ENCODE data around the gene PLS1.
"Not testable (repeated sequence)": the region's sequence is repeated elsewhere in the genome, so short reads cannot be mapped to it uniquely, and the experiment has no call there.

The PLS1 gene

DNA sequence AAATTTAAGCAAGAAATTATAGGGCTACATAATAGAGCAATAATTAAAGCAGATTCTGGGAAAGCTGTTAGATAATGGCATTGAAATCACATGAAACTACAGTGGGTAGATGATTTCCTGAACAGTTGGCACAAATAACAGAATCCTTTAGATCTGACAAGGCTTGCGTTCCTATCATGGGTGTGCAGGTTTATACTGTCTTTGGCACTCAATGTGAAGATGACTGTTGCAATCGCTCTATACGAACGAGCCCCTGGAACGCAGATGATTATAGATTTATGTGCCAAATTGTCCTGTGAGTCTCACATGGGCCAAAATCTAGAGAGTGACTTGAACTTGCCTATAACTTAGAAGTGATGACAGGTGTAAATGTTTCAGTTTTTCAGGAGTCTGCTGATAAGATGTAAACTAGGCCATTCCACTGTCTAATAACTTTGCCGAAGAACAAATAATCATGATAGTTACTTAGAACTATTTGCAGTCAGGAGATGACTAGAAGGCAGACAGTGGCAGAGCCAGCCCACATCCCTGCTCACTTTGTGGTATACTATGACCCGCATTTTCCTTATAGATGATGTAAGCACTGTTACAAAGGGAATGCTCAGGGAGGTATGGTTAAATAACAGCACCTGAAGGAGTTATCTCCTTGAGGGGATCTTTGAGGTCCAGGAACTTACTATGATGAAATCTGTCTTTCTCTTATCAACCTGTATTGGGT, 97.1 kb downstream of the PLS1 start:
- DNase-seq (ENCODE audit: low spot score), result no peak

DNA sequence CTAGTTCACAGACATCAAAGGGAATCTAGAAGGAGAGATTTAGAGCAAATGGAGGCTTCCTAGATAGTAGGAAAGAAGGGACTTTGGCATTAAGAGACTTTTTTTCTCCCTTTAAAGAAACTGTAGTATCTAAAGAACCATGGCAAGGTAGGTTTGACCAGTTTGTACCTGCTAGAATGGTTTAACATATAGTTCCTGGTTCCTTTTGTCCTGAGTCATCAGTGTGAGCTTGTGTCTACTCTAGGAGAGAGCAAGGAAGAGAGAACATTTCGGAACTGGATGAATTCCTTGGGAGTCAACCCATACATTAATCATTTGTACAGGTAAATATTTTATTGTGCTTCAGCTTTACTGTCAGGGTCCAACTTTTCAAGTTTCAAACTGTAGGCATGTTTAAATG, 98.0 kb downstream of the PLS1 start:
- DNase-seq (ENCODE audit: low spot score), result no peak

DNA sequence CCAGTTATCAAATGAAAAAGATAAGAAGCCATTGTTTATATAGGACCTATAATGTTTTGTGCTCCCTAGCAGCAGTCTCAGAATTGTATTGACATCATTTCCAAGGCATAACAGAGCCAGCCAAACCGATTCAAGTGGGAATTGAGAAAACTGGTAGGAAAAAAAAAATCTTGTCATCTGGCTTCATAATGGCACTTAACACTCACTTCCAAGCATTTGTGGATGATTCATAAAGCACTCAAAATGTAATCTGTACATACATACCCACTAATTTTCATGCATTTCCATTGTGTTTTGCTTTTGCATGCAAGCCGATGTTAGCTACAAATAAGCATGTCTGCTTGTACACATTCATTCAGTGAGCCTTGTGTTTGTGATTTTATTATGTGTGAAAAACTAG, 109.0 kb downstream of the PLS1 start:
- no peak for DNase-seq (ENCODE audit: low spot score)

DNA sequence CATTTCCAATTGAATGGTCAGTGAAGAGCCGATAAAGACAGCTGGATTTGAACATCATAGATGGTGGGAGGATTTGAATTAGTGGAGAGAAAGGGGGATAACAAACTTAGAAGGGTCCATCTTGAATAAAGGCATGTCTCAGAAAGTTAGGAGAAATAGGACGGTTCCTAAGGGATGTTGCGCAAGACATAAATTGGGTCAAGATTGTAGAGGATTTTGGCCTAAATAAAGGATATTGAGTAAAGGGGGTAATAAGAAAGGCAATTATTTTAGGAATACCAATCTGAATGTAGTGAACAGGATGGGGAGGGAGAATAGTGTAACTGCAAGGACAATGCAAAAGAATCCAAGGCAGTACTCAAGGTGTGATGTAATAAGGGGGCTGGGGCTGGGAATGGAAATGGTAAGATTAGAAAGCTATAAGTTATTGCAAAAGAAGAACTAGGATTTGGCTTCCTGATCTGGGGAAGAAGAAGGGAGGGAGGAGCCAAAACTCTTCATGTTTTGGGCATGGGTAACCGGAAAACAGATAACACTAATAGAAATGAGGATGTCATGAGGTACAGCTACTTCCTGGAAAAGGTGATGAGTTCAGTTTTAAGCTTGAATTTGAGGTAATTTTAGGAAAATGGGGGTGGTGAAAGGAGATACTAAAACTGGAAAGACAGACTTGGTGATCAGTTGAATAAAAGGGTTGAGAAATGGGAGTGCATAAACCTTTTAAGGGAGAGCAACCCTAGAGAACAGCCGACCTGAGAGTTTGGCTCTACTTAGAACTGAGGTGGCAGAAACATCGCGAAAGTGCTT, 110.3 kb downstream of the PLS1 start:
- no peak for DNase-seq (ENCODE audit: low spot score)

DNA sequence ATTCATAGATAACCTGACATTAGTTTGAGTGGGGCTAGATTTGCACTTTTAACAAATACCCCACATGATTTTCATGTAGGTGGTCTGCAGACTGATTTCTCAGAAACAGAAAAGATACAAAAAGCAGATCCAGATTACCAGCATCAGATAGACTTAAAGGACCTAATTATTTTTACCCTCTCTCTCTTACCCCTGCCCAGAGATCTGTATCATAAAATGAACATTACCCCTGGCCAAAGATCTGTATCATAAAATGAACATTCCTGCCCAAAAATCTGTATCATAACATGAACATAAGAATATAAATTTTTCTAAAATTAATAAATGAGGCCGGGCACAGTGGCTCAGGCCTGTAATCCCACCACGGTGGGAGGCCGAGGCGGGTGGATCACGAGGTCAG, 113.0 kb downstream of the PLS1 start:
- no peak for DNase-seq (ENCODE audit: low spot score)

DNA sequence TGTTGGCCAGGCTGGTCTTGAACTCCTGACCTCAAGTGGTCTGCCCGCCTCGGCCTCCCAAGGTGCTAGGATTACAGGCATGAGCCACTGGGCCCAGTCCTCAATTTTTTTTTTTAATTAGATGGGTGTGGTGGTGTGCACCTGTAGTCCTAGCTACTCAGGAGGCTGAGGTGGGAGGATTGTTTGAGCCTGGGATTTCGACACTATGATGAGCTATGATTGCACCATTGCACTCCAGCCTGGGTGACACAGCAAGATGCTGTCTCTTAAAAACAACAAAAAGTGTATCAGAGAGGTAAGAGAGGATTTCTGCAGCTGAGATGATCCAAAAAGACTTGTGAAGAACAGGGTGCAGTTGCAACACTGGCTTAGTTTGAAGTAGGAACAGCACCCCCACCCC, 118.7 kb downstream of the PLS1 start:
- not testable (repeated sequence) for DNase-seq (ENCODE audit: low spot score)

DNA sequence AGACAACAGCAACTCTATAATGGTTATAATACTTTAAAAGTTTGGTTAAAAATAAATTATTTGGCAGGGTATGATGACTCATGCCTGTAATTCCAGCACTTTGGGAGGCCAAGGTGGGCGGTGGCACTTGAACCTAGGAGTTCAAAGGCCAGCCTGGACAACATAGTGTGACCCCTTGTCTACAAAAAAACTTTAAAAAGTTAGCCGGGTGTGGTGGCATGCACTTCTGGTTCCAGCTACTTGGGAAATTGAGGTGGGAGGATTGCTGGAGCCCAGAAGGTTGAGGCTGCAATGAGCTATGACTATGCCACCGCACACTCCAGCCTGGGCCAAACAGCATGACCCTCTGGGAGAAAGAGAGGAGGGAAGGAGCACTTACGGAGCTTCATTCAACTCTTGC, 119.9 kb downstream of the PLS1 start:
- no peak for DNase-seq (ENCODE audit: low spot score)

DNA sequence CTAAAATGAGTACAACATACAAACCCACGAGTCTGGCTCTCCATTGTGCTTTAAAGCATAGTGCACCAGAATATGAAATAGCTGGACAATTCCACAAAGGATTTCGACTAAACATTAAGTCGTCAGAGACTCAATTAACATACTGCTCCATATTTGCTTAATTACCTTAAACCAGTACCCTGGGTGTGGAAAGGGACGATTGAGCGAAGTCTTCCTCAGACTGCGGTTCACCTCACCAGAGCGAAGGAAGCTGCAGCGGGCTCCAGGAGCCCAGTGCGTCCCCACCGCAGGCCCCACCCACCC, 127.4 kb downstream of the PLS1 start:
- DNase-seq (ENCODE audit: low spot score), result no peak

DNA sequence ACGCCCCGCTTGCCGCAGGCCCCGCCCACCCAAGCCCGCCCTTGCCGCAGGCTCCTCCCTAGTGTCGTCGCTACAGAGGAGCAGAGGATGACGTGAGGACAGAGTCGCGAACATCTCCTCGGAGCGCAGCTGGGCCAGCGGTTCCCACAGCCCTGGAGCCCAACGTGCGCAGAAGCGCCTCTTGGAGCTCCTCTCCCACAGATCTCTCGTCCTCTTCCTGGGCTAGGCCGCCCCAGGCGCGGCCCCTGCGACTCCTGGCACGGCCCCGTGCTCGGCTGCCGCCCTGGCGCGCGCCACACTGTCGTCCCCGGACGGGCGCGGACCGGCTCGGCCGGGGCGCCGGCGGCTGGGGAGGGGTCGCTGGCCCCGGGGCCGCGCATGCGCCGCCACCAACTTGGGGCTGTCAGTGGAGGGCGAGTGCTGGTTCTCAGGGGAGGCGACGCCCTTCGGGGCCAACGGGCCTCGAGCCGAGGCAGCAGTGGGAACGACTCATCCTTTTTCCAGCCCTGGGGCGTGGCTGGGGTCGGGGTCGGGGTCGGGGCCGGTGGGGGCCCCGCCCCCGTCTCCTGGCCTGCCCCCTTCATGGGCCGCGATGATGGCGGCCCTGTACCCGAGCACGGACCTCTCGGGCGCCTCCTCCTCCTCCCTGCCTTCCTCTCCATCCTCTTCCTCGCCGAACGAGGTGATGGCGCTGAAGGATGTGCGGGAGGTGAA, 127.9 kb downstream of the PLS1 start, which contains the start of gene TRPC1:
Gene TRPC1, plus strand, starts transcription at position 67 of the 714 bp plus-strand sequence. Its CDS starts 526 bp downstream, at position 593.
- peak; percentile 96 for DNase-seq (ENCODE audit: low spot score)

DNA sequence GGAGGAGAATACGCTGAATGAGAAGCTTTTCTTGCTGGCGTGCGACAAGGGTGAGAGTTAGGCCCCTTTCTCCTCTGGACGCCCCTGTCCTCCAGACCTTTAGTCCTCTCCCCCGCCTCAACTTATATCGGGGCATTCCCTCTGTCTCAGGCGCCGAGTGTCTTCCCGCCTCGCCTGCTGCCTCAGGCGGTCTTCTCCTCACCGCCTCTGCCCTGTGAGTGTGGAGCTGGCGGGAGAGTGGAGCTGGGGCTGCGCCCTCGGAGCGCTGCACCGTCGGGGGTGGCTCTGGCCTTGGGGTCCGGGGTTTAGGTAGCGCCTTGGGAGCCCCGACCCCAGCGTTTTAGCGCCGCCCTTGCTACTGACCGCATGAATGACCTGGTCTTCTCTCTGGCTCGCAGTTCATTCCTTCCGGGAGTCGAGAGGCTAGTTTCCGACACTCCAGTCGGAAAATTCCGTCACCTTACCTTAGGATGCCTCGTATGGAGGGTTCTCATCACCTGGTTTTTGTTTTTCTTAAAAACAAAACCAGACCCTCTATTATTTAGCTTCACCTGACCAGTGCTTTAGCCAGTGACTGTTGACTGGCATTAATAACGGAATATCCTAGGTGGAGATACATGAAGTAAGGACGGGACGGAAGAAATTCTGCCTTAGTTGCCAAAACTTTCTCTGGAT, 128.6 kb downstream of the PLS1 start:
- DNase-seq (ENCODE audit: low spot score), result peak; percentile 34

DNA sequence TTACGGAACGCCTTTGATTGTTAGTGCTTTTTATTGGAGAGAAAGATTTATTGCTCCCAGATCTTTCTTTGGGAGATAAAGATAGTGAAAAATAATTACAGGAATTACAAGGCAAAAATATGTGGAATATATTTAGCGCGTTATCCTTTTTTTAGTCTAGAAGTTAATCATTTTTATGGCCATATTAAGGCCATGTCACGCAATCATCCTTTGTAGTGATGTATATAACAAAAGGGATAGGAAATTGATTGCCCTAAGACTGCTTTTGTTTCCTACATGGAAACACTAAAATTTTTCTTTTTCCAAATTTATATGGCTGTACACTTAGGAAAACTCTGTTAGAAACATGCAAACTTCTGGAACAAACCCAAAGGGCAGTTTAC, 129.2 kb downstream of the PLS1 start:
- DNase-seq (ENCODE audit: low spot score), result no peak

DNA sequence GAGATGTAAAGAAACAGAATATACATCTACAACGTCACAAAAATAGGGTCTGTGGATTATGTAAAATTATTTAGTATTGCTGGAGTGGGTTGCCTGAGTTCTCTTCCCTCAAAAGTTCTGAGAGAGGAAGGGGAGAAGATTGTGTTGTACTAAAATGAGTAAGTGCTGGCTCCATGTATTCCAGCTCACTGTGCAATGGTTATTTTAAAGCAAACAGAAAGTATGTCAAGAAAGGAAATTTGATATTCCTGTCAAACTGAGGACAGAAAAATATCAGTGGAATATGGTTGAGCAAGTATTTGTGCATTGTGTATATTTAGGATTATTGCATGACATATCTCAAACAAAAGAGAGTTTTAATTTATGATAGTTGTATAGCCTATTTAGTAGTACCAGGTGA, 129.8 kb downstream of the PLS1 start:
- no peak for DNase-seq (ENCODE audit: low spot score)

DNA sequence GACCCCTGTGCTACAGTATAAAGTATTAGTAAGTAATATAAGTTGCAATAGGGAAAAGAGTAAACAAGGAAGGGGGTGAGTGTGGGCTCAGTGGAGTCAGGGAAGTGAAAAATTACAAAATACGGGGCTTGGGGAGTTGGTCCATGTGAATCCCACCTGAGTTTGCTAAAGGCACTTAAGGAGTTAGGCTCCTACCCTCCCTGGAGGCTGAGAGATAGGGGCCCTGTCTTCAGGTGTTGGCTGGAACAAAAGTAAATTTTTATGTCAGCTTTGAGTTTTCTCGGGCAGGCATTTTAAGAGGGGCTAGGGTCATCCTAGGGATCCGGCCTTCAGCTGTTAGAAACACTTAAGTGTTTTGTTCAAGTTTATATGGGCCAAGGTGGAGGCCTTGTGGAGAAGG, 135.9 kb downstream of the PLS1 start:
- DNase-seq (ENCODE audit: low spot score), result no peak

DNA sequence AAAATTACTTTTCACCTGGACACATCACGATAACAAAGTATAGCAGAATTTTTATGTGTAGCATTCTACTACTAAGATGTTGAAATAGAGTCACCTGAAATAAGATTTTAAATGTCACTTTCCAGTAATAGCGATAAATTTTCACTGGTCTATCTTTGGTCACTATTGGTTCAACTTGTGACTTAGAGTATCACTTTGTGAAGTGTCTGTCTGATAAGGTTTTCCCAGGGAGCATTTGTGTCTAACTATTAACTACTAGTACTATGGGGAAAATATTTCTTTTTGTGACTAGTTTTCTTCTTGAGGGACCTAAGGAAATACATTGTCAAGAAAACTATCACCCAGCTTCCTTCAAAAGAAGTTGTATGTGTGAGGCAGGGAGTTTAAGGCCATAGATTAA, 138.6 kb downstream of the PLS1 start:
- DNase-seq (ENCODE audit: low spot score), result no peak

DNA sequence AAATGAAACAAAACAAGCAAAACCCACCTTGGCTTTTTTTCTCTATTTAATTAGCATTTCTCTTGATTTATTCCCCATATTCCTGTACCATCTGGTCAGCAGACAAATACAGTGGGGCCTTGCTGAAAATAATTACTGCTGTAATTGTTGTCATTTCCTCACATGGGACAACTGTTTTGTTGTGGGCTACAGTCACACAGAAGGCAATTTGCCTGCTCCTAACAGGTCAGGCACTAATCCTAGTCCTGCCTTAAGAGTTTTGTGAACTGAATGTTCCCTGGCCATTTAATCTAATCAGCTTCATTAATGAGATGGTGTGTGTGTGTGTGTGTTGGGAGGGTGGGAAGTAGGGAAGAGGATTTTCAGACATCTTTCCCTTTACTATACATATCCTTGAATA, 139.3 kb downstream of the PLS1 start:
- DNase-seq (ENCODE audit: low spot score), result no peak

DNA sequence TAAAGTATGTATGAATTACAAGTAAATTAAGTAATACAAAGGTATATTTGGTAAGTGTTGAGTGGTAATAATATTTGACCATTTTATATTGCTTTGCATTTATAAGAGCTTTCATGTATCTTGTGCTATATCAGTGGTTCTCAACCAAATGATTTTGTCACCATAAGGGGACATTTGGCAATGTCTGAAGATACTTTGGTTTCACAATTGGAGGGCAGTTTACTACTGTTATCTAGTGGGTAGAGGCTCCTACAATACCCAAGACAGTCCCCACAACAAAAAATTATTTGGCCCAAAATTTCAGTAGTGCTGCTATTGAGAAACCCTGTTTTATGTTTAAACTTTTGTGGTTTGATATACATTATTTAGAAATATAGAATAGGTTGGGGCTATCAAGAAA, 142.2 kb downstream of the PLS1 start:
- no peak for DNase-seq (ENCODE audit: low spot score)

DNA sequence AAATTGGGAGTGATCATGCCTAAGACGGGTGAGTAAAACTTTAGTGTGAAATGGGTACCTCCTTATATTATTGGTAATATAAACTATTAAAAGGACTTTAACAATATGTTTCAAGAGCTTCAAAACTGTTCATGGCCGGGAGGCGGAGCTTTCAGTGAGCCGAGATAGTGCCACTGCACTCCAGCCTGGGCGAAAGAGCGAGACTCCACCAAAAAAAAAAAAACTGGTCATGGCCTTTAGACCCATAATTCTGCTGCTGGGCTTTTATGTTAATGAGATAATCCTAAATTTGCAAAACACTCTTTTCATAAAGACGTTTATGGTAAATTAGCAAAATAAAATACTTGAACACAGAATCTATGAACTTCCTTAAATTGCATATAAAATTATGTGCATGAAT, 150.5 kb downstream of the PLS1 start:
- no peak for DNase-seq (ENCODE audit: low spot score)

DNA sequence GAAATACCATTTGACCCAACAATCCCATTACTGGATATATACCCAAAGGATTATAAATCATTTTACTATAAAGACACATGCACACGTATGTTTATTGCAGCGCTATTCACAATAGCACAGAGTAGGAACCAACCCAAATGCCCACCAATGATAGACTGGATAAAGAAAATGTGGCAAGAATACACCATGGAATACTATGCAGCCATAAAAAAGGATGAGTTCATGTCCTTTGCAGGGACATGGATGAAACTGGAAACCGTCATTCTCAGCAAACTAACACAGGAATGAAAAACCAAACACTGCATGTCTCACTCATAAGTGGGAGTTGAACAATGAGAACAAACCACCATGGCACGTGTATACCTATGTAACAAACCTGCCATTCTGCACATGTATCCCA, 154.3 kb downstream of the PLS1 start:
- not testable (repeated sequence) for DNase-seq (ENCODE audit: low spot score)

DNA sequence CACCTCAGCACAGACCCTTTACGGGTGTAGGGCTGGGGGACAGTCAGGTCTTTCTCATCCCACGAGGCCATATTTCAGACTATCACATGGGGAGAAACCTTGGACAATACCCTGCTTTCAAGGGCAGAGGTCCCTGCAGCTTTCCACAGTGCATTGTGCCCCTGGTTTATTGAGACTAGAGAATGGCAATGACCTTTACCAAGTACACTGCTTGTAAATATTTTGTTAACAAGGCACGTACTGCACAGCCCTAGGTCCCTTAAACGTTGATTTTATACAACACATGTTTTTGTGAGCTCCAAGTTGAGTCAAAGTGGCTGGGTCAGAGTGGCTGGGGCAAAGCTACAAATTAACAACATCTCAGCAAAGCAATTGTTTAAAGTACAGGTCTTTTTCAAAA, 156.4 kb downstream of the PLS1 start:
- DNase-seq (ENCODE audit: low spot score), result not testable (repeated sequence)

DNA sequence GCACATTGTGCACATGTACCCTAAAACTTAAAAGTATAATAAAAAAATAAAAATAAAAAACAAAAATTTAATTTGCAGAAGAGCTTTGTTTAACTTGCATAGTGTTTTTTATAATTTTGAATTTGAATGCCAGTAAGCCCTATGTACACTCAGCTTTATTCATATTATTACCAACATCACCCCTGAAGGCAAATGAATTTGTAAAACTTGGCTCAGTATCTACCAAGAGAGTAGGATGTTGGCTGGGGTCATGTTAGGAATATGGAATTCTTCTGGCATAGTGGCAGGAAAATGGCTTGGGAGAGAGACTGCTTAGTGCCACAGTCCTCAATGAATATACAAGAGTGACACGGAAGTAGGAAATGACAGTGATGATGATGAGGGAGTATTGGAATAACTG, 158.3 kb downstream of the PLS1 start:
- no peak for DNase-seq (ENCODE audit: low spot score)

All from AG08396 (cell line).